ENCODE data around the gene OOSP4B.

DNA sequence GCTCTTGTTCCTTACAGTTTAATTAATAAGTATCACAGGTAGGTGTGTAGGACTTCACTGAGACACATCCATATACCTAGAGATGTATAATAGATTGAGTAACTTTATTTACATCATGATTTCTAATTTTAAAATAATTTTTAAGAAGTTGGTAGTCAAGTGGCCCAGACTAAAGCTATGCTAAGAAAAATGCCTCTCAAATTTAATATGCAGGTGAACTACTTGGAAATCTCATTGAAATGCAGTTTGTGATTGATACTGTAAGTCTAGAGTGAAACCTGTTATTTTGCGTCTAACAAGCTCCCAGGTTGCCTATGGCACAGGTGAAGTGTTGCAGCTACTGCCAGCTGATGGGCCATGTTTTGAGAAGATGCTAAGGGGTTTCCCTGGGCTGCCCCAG is at the start of gene OOSP4B:
- TF ChIP-seq PPARA (CRISPR knock-in tag; IDR thresholded peaks at IDR 0.05; ENCODE audit: borderline replicate concordance) (no peak), ZNF8 (CRISPR knock-in tag; IDR thresholded peaks at IDR 0.05) (no peak), ZNF565 (CRISPR knock-in tag; conservative IDR thresholded peaks at IDR 0.05; ENCODE audit: low read depth) (no peak), ARNTL (CRISPR knock-in tag; IDR thresholded peaks at IDR 0.05; ENCODE audit: borderline replicate concordance, low read depth) (no peak), ZFP30 (CRISPR knock-in tag; IDR thresholded peaks at IDR 0.05) (no peak), ZFP3 (CRISPR knock-in tag; IDR thresholded peaks at IDR 0.05) (no peak)
- TF ChIP-seq, protein P1, sequence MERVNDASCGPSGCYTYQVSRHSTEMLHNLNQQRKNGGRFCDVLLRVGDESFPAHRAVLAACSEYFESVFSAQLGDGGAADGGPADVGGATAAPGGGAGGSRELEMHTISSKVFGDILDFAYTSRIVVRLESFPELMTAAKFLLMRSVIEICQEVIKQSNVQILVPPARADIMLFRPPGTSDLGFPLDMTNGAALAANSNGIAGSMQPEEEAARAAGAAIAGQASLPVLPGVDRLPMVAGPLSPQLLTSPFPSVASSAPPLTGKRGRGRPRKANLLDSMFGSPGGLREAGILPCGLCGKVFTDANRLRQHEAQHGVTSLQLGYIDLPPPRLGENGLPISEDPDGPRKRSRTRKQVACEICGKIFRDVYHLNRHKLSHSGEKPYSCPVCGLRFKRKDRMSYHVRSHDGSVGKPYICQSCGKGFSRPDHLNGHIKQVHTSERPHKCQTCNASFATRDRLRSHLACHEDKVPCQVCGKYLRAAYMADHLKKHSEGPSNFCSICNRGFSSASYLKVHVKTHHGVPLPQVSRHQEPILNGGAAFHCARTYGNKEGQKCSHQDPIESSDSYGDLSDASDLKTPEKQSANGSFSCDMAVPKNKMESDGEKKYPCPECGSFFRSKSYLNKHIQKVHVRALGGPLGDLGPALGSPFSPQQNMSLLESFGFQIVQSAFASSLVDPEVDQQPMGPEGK (CRISPR knock-in tag; IDR thresholded peaks at IDR 0.05; ENCODE audit: borderline replicate concordance), result no peak
- TF ChIP-seq, protein P2, sequence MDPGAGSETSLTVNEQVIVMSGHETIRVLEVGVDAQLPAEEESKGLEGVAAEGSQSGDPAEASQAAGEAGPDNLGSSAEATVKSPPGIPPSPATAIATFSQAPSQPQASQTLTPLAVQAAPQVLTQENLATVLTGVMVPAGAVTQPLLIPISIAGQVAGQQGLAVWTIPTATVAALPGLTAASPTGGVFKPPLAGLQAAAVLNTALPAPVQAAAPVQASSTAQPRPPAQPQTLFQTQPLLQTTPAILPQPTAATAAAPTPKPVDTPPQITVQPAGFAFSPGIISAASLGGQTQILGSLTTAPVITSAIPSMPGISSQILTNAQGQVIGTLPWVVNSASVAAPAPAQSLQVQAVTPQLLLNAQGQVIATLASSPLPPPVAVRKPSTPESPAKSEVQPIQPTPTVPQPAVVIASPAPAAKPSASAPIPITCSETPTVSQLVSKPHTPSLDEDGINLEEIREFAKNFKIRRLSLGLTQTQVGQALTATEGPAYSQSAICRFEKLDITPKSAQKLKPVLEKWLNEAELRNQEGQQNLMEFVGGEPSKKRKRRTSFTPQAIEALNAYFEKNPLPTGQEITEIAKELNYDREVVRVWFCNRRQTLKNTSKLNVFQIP (CRISPR knock-in tag; IDR thresholded peaks at IDR 0.05; ENCODE audit: borderline replicate concordance, low read depth), result no peak
- TF ChIP-seq, protein P3, sequence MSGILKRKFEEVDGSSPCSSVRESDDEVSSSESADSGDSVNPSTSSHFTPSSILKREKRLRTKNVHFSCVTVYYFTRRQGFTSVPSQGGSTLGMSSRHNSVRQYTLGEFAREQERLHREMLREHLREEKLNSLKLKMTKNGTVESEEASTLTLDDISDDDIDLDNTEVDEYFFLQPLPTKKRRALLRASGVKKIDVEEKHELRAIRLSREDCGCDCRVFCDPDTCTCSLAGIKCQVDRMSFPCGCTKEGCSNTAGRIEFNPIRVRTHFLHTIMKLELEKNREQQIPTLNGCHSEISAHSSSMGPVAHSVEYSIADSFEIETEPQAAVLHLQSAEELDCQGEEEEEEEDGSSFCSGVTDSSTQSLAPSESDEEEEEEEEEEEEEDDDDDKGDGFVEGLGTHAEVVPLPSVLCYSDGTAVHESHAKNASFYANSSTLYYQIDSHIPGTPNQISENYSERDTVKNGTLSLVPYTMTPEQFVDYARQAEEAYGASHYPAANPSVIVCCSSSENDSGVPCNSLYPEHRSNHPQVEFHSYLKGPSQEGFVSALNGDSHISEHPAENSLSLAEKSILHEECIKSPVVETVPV (CRISPR knock-in tag; IDR thresholded peaks at IDR 0.05), result no peak
